Endothelial cell of umbilical vein (primary cell): ENCODE measurements around the gene SNX9.
A peak's percentile ranks its signal among the peaks of the same experiment; 100 is the strongest.

Experiments
- CTCF ChIP-seq, 2 donors: IDR thresholded peaks; 1 replicate in 1 of 2; 2 replicates in 1 of 2; pipeline ENCODE4 v1.5.1; 2011; ENCODE audit warnings: low read length in 2 of 2, mild to moderate bottlenecking in 2 of 2, moderate library complexity in 2 of 2, control low read depth in 1 of 2, inconsistent platforms in 1 of 2, low read depth in 1 of 2; ENCODE audit not compliant: insufficient read depth in 1 of 2; ENCODE audit errors: extremely low read depth in 1 of 2
- EZH2 ChIP-seq: IDR thresholded peaks from 2 replicates; pipeline ENCODE4 v1.6.1; 2012; ENCODE audit warnings: borderline replicate concordance, low read depth, mild to moderate bottlenecking, moderate library complexity, low read length, inconsistent platforms; ENCODE audit not compliant: severe bottlenecking
- FOS ChIP-seq: IDR thresholded peaks from 2 replicates; pipeline ENCODE4 v1.6.1; 2011; ENCODE audit warnings: mild to moderate bottlenecking, low read length, moderate library complexity, borderline replicate concordance; ENCODE audit not compliant: insufficient read depth
- JUN ChIP-seq: IDR thresholded peaks from 2 replicates; pipeline ENCODE4 v1.6.1; 2011; ENCODE audit warnings: borderline replicate concordance, low read depth; ENCODE audit not compliant: insufficient read length, insufficient read depth
- MAX ChIP-seq: IDR thresholded peaks from 2 replicates; pipeline ENCODE4 v1.6.1; 2011; ENCODE audit not compliant: insufficient read depth, insufficient read length
- MYC ChIP-seq: IDR thresholded peaks from one replicate; pipeline ENCODE4 v1.6.1; 2011; ENCODE audit warnings: mild to moderate bottlenecking, low read depth, low read length
- POLR2A ChIP-seq: IDR thresholded peaks from 2 replicates; pipeline ENCODE4 v1.6.1; 2012; ENCODE audit warnings: low read depth, mild to moderate bottlenecking, control low read depth, low read length
- POLR2AphosphoS5 ChIP-seq: IDR thresholded peaks from 2 replicates; pipeline ENCODE4 v1.6.1; 2012; ENCODE audit warnings: low read depth, mild to moderate bottlenecking, control low read depth, low read length, moderate library complexity; ENCODE audit not compliant: insufficient read depth

GRCh38 chr6:157982563-157983405 lies 159.7 kb downstream of the SNX9 start:
- TF ChIP-seq POLR2A, result no peak
- TF ChIP-seq POLR2AphosphoS5, result no peak
- peak; percentile 52 to 67 for TF ChIP-seq CTCF (IDR thresholded peaks at IDR 0.05; ENCODE audit: extremely low read depth in 1 of 2, insufficient read depth in 1 of 2, low read depth in 1 of 2, low read length in 2 of 2)
- no peak for TF ChIP-seq EZH2
- TF ChIP-seq MAX, result no peak
- no peak for TF ChIP-seq JUN
- TF ChIP-seq MYC, result no peak
- no peak for TF ChIP-seq FOS
